ENCODE results near the gene EHD1.

The EHD1 gene

GRCh38 chr11:64878494-64879243 is at the start of gene EHD1:
EHD1 (minus strand) TSS chr11:64878621; CDS start chr11:64878464, 157 bp downstream.
- Mint-ChIP-seq H3K27me3 (no peaks in the 10 kb centered on the region), H3K4me3 (peak within 1 kb of the TSS; percentile 94 to 98), H3K4me1 (peaks cover 51 to 72% of the 10 kb centered on the region in 2 donors), H3K9me3 (no peaks in the 10 kb centered on the region), H3K27ac (peak within 1 kb of the TSS; percentile 95), H3K36me3 (peaks cover 32 to 42% of the 10 kb centered on the region in 2 donors)
- DNase-seq (peak; percentile 99), ATAC-seq (replicated peaks) (peak; percentile 72 to 80)

- ATAC-seq (replicated peaks) (no peak), DNase-seq (no peak)
- no peak overlapping the region for H3K4me3 Mint-ChIP-seq
- H3K36me3 Mint-ChIP-seq = peaks cover 22 to 31% of the 10 kb centered on the region in 2 donors
- H3K9me3 Mint-ChIP-seq = no peaks in the 10 kb centered on the region
- H3K27ac Mint-ChIP-seq = peak overlapping the region; percentile 85
- H3K27me3 Mint-ChIP-seq = no peaks in the 10 kb centered on the region
- H3K4me1 Mint-ChIP-seq = peaks cover 16 to 34% of the 10 kb centered on the region in 2 donors
These were observed 48.3 kb upstream of the EHD1 start for GRCh38 chr11:64926689-64927088.

DNA sequence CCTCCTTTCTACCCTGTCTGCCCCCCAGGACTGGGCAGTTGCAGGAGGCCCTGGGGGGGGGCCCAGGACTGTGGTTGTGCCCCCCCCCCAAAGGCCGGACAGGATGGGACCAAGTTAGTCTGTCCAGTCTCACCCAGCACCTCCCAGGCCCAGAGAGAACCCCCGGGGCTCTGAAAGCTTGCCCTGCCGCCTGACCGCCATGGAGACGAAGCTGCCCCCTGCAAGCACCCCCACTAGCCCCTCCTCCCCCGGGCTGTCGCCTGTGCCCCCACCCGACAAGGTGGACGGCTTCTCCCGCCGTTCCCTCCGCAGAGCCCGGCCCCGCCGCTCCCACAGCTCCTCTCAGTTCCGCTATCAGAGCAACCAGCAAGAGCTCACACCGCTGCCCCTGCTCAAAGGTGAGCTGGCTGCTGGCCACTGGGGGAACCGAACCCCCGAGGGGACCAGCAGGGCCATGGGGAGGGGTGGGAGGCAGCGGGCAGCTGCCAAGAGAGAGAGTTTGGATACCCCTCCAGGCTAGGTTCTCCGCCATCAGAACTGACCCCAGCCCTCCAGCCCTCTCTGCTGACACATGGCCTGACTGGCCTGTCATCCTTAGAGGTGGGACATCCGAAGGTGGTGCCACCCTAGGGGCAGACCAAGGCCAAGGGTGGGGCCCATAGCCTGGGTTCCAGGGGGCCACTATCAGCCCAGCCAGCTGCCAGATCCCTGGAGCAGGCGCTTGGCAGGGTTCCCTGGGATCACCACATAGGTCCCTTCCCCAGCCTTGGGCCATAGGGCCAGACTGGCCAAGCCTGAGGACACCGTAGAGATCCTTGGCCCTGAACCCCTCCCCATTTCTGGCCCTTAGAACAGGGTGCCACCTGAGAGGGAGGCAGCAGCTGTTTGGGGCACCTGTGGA is 47.4 kb upstream of the EHD1 start:
- peaks cover 16 to 34% of the 10 kb centered on the region in 2 donors for H3K4me1 Mint-ChIP-seq
- H3K9me3 Mint-ChIP-seq = no peaks in the 10 kb centered on the region
- peak overlapping the region; percentile 90 for H3K27ac Mint-ChIP-seq
- peaks cover 16 to 31% of the 10 kb centered on the region in 2 donors for H3K36me3 Mint-ChIP-seq
- H3K4me3 Mint-ChIP-seq = peak overlapping the region; percentile 93 to 100
- no peaks in the 10 kb centered on the region for H3K27me3 Mint-ChIP-seq
- DNase-seq = no peak
- no peak for ATAC-seq (replicated peaks)

GRCh38 chr11:64924910-64925284 is 46.5 kb upstream of the EHD1 start:
- peak overlapping the region; percentile 93 to 100 for H3K4me3 Mint-ChIP-seq
- no peaks in the 10 kb centered on the region for H3K27me3 Mint-ChIP-seq
- peaks cover 14 to 22% of the 10 kb centered on the region in 2 donors for H3K36me3 Mint-ChIP-seq
- DNase-seq (no peak), ATAC-seq (replicated peaks) (peak; percentile 2 to 23)
- peaks cover 20 to 34% of the 10 kb centered on the region in 2 donors for H3K4me1 Mint-ChIP-seq
- H3K9me3 Mint-ChIP-seq = no peaks in the 10 kb centered on the region
- peak overlapping the region; percentile 90 for H3K27ac Mint-ChIP-seq

GRCh38 chr11:64923944-64924909 is 45.8 kb upstream of the EHD1 start, which contains the start of gene PPP2R5B:
PPP2R5B (plus strand) TSS chr11:64924689; CDS start chr11:64925735, 1,046 bp downstream.
- peak; percentile 94 to 96 for ATAC-seq (replicated peaks)
- Mint-ChIP-seq H3K36me3 (peaks cover 9 to 15% of the 10 kb centered on the region in 2 donors), H3K4me3 (peak within 1 kb of the TSS; percentile 93 to 100), H3K27ac (peak within 1 kb of the TSS; percentile 100), H3K27me3 (no peaks in the 10 kb centered on the region), H3K9me3 (no peaks in the 10 kb centered on the region), H3K4me1 (peaks cover 20 to 34% of the 10 kb centered on the region in 2 donors)
- peak; percentile 86 for DNase-seq

- DNase-seq (no peak), ATAC-seq (replicated peaks) (no peak)
- Mint-ChIP-seq H3K27ac (no peak overlapping the region), H3K4me1 (peaks cover 22 to 42% of the 10 kb centered on the region in 2 donors), H3K4me3 (no peak overlapping the region), H3K27me3 (no peaks in the 10 kb centered on the region), H3K9me3 (no peaks in the 10 kb centered on the region), H3K36me3 (peaks cover 9 to 12% of the 10 kb centered on the region in 2 donors)
These were observed 44.8 kb upstream of the EHD1 start for GRCh38 chr11:64923151-64923661.

GRCh38 chr11:64921384-64921783 is 43.0 kb upstream of the EHD1 start:
- Mint-ChIP-seq H3K27me3 (no peaks in the 10 kb centered on the region), H3K4me1 (peaks cover 31 to 53% of the 10 kb centered on the region in 2 donors), H3K4me3 (no peak overlapping the region), H3K36me3 (peaks cover 0 to 2% of the 10 kb centered on the region in 2 donors), H3K9me3 (no peaks in the 10 kb centered on the region), H3K27ac (no peak overlapping the region)
- DNase-seq (no peak), ATAC-seq (replicated peaks) (no peak)

DNA sequence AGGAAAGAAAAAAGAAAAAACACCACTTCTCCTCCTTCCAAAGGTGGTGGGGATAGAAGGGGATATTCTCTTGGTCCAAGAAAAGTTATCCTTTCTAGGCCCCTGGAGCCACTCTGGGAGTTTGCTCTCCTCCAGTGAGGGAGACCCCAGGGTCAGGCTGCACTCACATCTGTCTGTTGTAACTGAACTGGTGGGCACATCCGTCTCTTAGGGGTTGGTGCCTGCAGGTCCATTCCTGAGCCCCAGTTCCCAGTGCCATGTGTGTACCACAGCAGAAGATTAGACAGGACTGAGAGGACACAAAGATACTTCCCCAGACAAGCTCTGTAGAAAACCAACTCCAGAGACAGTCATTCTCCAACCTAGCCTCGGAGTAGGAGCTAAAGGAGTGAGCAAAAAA is 41.7 kb upstream of the EHD1 start:
- ATAC-seq (replicated peaks) (no peak), DNase-seq (no peak)
- no peak overlapping the region for H3K4me3 Mint-ChIP-seq
- H3K4me1 Mint-ChIP-seq = peaks cover 30 to 53% of the 10 kb centered on the region in 2 donors
- no peaks in the 10 kb centered on the region for H3K9me3 Mint-ChIP-seq
- no peak overlapping the region for H3K27ac Mint-ChIP-seq
- no peaks in the 10 kb centered on the region for H3K27me3 Mint-ChIP-seq
- H3K36me3 Mint-ChIP-seq = no peaks in the 10 kb centered on the region

GRCh38 chr11:64919627-64920026 is 41.2 kb upstream of the EHD1 start:
- no peaks in the 10 kb centered on the region for H3K27me3 Mint-ChIP-seq
- ATAC-seq (replicated peaks) (no peak), DNase-seq (no peak)
- H3K27ac Mint-ChIP-seq = no peak overlapping the region
- H3K4me3 Mint-ChIP-seq = no peak overlapping the region
- no peaks in the 10 kb centered on the region for H3K9me3 Mint-ChIP-seq
- peaks cover 27 to 50% of the 10 kb centered on the region in 2 donors for H3K4me1 Mint-ChIP-seq
- H3K36me3 Mint-ChIP-seq = peaks cover 0 to under 1% of the 10 kb centered on the region in 2 donors

- Mint-ChIP-seq H3K9me3 (no peaks in the 10 kb centered on the region), H3K36me3 (peaks cover 5 to 10% of the 10 kb centered on the region in 2 donors), H3K27me3 (no peaks in the 10 kb centered on the region), H3K27ac (peak overlapping the region; percentile 93), H3K4me3 (peak overlapping the region; percentile 89 to 92), H3K4me1 (peaks cover 25 to 36% of the 10 kb centered on the region in 2 donors)
- ATAC-seq (replicated peaks) (no peak), DNase-seq (no peak)
These were observed 39.6 kb upstream of the EHD1 start for GRCh38 chr11:64918017-64918416.

GRCh38 chr11:64917663-64917995 is 39.2 kb upstream of the EHD1 start:
- H3K9me3 Mint-ChIP-seq = no peaks in the 10 kb centered on the region
- DNase-seq = no peak
- H3K27me3 Mint-ChIP-seq = no peaks in the 10 kb centered on the region
- peak overlapping the region; percentile 89 to 92 for H3K4me3 Mint-ChIP-seq
- H3K27ac Mint-ChIP-seq = peak overlapping the region; percentile 93
- ATAC-seq (replicated peaks) = no peak
- peaks cover 25 to 35% of the 10 kb centered on the region in 2 donors for H3K4me1 Mint-ChIP-seq
- peaks cover 6 to 14% of the 10 kb centered on the region in 2 donors for H3K36me3 Mint-ChIP-seq

DNA sequence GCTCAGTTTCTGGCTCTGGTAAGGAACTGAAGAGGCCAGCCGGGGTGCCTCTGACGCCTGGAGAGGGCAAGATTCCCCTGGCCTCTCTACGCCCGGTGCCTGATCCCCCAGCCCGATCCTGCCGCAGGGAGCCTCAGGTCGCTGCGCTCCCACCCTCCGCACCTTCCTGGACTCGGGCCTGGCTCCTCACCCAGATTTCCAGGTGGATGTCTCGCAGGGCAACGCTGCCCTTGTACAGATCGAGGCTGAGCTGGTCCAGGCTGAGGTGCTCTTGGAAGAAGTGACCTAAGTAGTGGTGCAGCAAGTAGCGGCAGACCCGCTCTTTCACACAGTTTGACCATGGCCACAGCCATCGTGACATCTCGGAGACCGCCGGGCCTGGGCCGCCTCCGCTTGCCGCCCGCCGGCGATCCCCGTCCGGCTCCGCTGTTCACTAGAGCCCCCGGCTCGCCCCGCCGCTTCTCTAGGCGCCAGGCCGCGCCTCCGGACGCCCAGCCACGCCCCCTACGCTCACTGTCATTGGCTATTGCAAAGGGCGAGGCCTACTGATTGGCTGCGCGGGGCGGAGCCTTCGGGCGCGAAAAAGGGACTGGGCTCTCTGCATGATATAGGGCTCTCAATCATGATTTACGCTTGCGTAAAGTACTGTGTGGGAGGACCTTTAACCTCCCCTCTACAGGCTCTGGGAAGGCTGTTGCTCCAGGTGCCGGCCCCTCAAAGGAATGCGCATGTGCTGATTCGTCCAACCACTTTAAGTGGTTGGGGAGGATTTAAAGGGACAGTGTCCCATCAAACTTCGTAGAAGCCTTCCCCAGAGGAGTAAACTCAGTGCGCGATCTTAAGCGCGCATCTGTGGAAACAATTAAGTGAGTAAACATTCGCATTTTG is 38.6 kb upstream of the EHD1 start, which contains the start of gene ATG2A:
ATG2A (minus strand) TSS at position 435 of the 888 bp plus-strand sequence; CDS start at position 361, 74 bp downstream.
- Mint-ChIP-seq H3K27ac (peak within 1 kb of the TSS; percentile 93), H3K4me1 (peaks cover 25 to 35% of the 10 kb centered on the region in 2 donors), H3K4me3 (peak within 1 kb of the TSS; percentile 89 to 92), H3K36me3 (peaks cover 8 to 17% of the 10 kb centered on the region in 2 donors), H3K27me3 (no peaks in the 10 kb centered on the region), H3K9me3 (no peaks in the 10 kb centered on the region)
- DNase-seq (peak; percentile 97), ATAC-seq (replicated peaks) (peak; percentile 96 to 98)
